Motor neuron (in vitro differentiated cells): ENCODE results near the gene MAPK14. TPM values are rescaled to one million over a fixed set of nuclear protein-coding genes. Genes with fewer than 3 reads are reported as not detected.
"Not testable (repeated sequence)": the region's sequence is repeated elsewhere in the genome, so short reads cannot be mapped to it uniquely, and the experiment has no call there.

Source experiments
- ATAC-seq, 8 experiments: fragments of 200-7000 bp; cut with Tn5 transposase; replicated peaks in 6 of 8; 2 replicates each; pipeline ENCODE4 v1.8.0; 2021; ENCODE audit warnings: mild to moderate bottlenecking in 8 of 8, moderate library complexity in 8 of 8
- H3K27ac ChIP-seq, 2 donors: fragments of 250-450 bp; sonication (Bioruptor Pico); 2 replicates each; pipeline ENCODE4 v1.9.0; 2021; ENCODE audit warnings: antibody characterized with exemption in 2 of 2, mild to moderate bottlenecking in 2 of 2, moderate library complexity in 1 of 2
- H3K4me1 ChIP-seq, 2 donors: fragments of 250-450 bp; sonication (Bioruptor Pico); replicated peaks in 1 of 2; 2 replicates each; pipeline ENCODE4 v1.6.1; 2021; ENCODE audit warnings: antibody characterized with exemption in 2 of 2, mild to moderate bottlenecking in 2 of 2, moderate library complexity in 1 of 2
- H3K4me3 ChIP-seq, 5 donors: fragments of 250-450 bp; sonication (Bioruptor Pico); 2 replicates each; pipeline ENCODE4 v1.9.0; 2021; ENCODE audit warnings: antibody characterized with exemption in 5 of 5, mild to moderate bottlenecking in 5 of 5, moderate library complexity in 4 of 5
- WGBS, 10 experiments: fragments of 450-650 bp; shearing (Covaris generic); methylation state at CpG; one replicate each; pipeline ENCODE4 v1.0.0; 2022; 5-methylcytosine and 5-hydroxymethylcytosine counted together
- in situ Hi-C, 9 experiments: fragments of 400-800 bp; cut with MboI; loops; one replicate each; pipeline ENCODE4 v1.15.0; 2021; ENCODE audit warnings: low sequenced_read_pairs in 9 of 9, low pct_unique_long_range_greater_than_20kb in 2 of 9; ENCODE audit not compliant: unreplicated experiment in 9 of 9
- total RNA-seq, 8 experiments: library from RNA; unstranded; fragments of 300-600 nt; gene quantifications; 2 replicates each; pipeline versions ENCODE4 v1.2.3 to v1.2.4, GENCODE V29; 2022

MAPK14 gene
- total RNA-seq: 10 to 100 TPM; 14.7 to 52.3 (median 21.9) TPM

GRCh38 chr6:36027501-36028087, at the start of gene MAPK14:
TSS of gene MAPK14 (plus strand) at chr6:36027808. CDS start at chr6:36028158, 350 bp downstream.
- peak; percentile 87 to 95 (median 92) for ATAC-seq
- Histone ChIP-seq H3K4me3 (peak within 1 kb of the TSS; percentile 61 to 88 (median 75)), H3K4me1 (peaks cover 0 to 7% of the 10 kb centered on the region in 2 donors), H3K27ac (peak within 1 kb of the TSS; percentile 77 to 85)
- 0 to 2% (median 0%) methylated on average over 4 to 17 of the region's 62 CpGs; no CpG with 5 or more reads in 4 of the 10 experiments for WGBS, 10 experiments
- in situ Hi-C loops: no loop called here

GRCh38 chr6:35980126-35980525, 47.5 kb upstream of the MAPK14 start:
- WGBS, 10 experiments: 63 to 100% (median 100%) methylated on average over 1 of the region's 1 CpG; no CpG with 5 or more reads in 3 of the 10 experiments
- ATAC-seq, in situ Hi-C loops, H3K27ac ChIP-seq, H3K4me3 ChIP-seq, H3K4me1 ChIP-seq: not testable (repeated sequence)

- in situ Hi-C loops: no loop called here
- Histone ChIP-seq H3K4me1 (no peaks in the 10 kb centered on the region), H3K27ac (no peak overlapping the region), H3K4me3 (no peak overlapping the region)
- no peak for ATAC-seq
- WGBS, 10 experiments: 38 to 100% (median 80%) methylated on average over 1 to 6 of the region's 6 CpGs; no CpG with 5 or more reads in 1 of the 10 experiments
Measured at GRCh38 chr6:35980991-35981645, 46.5 kb upstream of the MAPK14 start.

GRCh38 chr6:35984701-35985100, 42.9 kb upstream of the MAPK14 start:
- no peak for ATAC-seq
- H3K27ac ChIP-seq: no peak overlapping the region
- no peak overlapping the region for H3K4me3 ChIP-seq
- no peaks in the 10 kb centered on the region for H3K4me1 ChIP-seq
- in situ Hi-C loops: no loop called here
- WGBS, 10 experiments: 0 to 74% (median 40%) methylated on average over 1 to 4 of the region's 4 CpGs; no CpG with 5 or more reads in 3 of the 10 experiments

- in situ Hi-C loops, H3K4me1 ChIP-seq, H3K4me3 ChIP-seq, H3K27ac ChIP-seq, ATAC-seq: not testable (repeated sequence)
- 33 to 100% (median 81%) methylated on average over 1 to 7 of the region's 9 CpGs; no CpG with 5 or more reads in 3 of the 10 experiments for WGBS, 10 experiments
Measured at GRCh38 chr6:35988047-35988446, 39.6 kb upstream of the MAPK14 start.

GRCh38 chr6:35993150-35993549, 34.5 kb upstream of the MAPK14 start:
- no peak for ATAC-seq
- Histone ChIP-seq H3K27ac (no peak overlapping the region), H3K4me1 (no peaks in the 10 kb centered on the region), H3K4me3 (no peak overlapping the region)
- in situ Hi-C loops: no loop called here
- 22 to 86% (median 59%) methylated on average over 1 to 2 of the region's 3 CpGs; no CpG with 5 or more reads in 2 of the 10 experiments for WGBS, 10 experiments

GRCh38 chr6:36000451-36000850, 27.2 kb upstream of the MAPK14 start:
- H3K27ac ChIP-seq: no peak overlapping the region
- 0 to 86% (median 58%) methylated on average over 1 of the region's 1 CpG; no CpG with 5 or more reads in 4 of the 10 experiments for WGBS, 10 experiments
- no peak overlapping the region for H3K4me3 ChIP-seq
- no peaks in the 10 kb centered on the region for H3K4me1 ChIP-seq
- no peak for ATAC-seq
- in situ Hi-C loops: no loop called here

GRCh38 chr6:36015666-36016065, 11.9 kb upstream of the MAPK14 start:
- no peak overlapping the region for H3K4me3 ChIP-seq

GRCh38 chr6:36018339-36018738, 9.3 kb upstream of the MAPK14 start:
- no peaks in the 10 kb centered on the region for H3K4me1 ChIP-seq
- no peak for ATAC-seq
- no peak overlapping the region for H3K4me3 ChIP-seq
- in situ Hi-C loops: no loop called here
- no peak overlapping the region for H3K27ac ChIP-seq
- WGBS, 10 experiments: 48 to 100% (median 79%) methylated on average over 1 to 2 of the region's 2 CpGs

More at GRCh38 chr6:36015666-36016065, 11.9 kb upstream of the MAPK14 start:
- in situ Hi-C loops: no loop called here
- no peak for ATAC-seq
- WGBS, 10 experiments: 40 to 100% (median 80%) methylated on average over 1 to 4 of the region's 4 CpGs
- Histone ChIP-seq H3K4me1 (no peaks in the 10 kb centered on the region), H3K27ac (no peak overlapping the region)

GRCh38 chr6:36019167-36019566, 8.4 kb upstream of the MAPK14 start:
- no peak overlapping the region for H3K27ac ChIP-seq
- 69 to 100% (median 87%) methylated on average over 1 to 11 of the region's 11 CpGs; no CpG with 5 or more reads in 1 of the 10 experiments for WGBS, 10 experiments
- no peak overlapping the region for H3K4me3 ChIP-seq
- no peaks in the 10 kb centered on the region for H3K4me1 ChIP-seq
- in situ Hi-C loops: no loop called here
- no peak for ATAC-seq

- ATAC-seq: peak in 3 of 8 experiments; percentile 38 to 86 (median 62)
- H3K27ac ChIP-seq: no peak overlapping the region
- in situ Hi-C loops: no loop called here
- H3K4me3 ChIP-seq: no peak overlapping the region
- H3K4me1 ChIP-seq: no peaks in the 10 kb centered on the region
- 0 to 20% (median 0%) methylated on average over 1 of the region's 1 CpG; no CpG with 5 or more reads in 2 of the 10 experiments for WGBS, 10 experiments
Measured at GRCh38 chr6:36020154-36020553, 7.5 kb upstream of the MAPK14 start.

GRCh38 chr6:36023996-36024795, 3.4 kb upstream of the MAPK14 start, which contains the start of gene SLC26A8:
TSS of gene SLC26A8 (minus strand) at chr6:36024641. CDS start at chr6:36019707, 4,934 bp downstream.
- in situ Hi-C loops: no loop called here
- Histone ChIP-seq H3K27ac (no peak within 1 kb of the TSS), H3K4me1 (no peaks in the 10 kb centered on the region), H3K4me3 (no peak within 1 kb of the TSS)
- WGBS, 10 experiments: 40 to 70% (median 60%) methylated on average over 1 to 8 of the region's 44 CpGs; no CpG with 5 or more reads in 5 of the 10 experiments
- ATAC-seq: no peak
